Spleen (tissue), 7 donors: ENCODE data around the gene TMEM169.

Experiments
- CTCF ChIP-seq, 11 experiments: fragments of 200-600 bp in 7 of 11; fragments of 450-650 bp in 4 of 11; sonication (generic) in 4 of 11; IDR thresholded peaks in 8 of 11; conservative IDR thresholded peaks in 3 of 11; 1 replicate in 7 of 11; 2 replicates in 4 of 11; pipeline versions ENCODE4 v1.4.0 to v1.8.0; 2016 to 2021; ENCODE audit warnings: antibody characterized with exemption in 11 of 11, inconsistent platforms in 4 of 11, mild to moderate bottlenecking in 1 of 11
- POLR2A ChIP-seq, 3 donors: fragments of 450-650 bp; IDR thresholded peaks; one replicate each; pipeline ENCODE4 v1.5.1; 2017; ENCODE audit warnings: antibody characterized with exemption in 3 of 3, mild to moderate bottlenecking in 1 of 3
- POLR2AphosphoS5 ChIP-seq, 3 donors: sonication (generic); formaldehyde crosslinking; IDR thresholded peaks; one replicate each; pipeline ENCODE4 v1.5.1; 2017; ENCODE audit warnings: antibody characterized with exemption in 3 of 3
- donor health status: DM: no; HTN: no; CAD: no; lungs with moderate emphysema.
- donor health status: DM: no; HTN: no; CAD: no.
- donor health status: DM: no; HTN: no; CAD: no.

- TF ChIP-seq POLR2A (IDR thresholded peaks at IDR 0.05) (no peak), CTCF (IDR thresholded peaks at IDR 0.05 in 8 of 11, conservative IDR thresholded peaks at IDR 0.05 in 3 of 11) (no peak), POLR2AphosphoS5 (IDR thresholded peaks at IDR 0.05) (no peak)
Measured at GRCh38 chr2:216126943-216127342, 45.2 kb downstream of the TMEM169 start.
